HG03565 (cell line): ENCODE data around the gene IPCEF1.
"Not testable (repeated sequence)": the region's sequence is repeated elsewhere in the genome, so short reads cannot be mapped to it uniquely, and the experiment has no call there.

Source experiments
- ATAC-seq: cut with Tn5 transposase; IDR thresholded peaks from one replicate; pipeline ENCODE4 v1.9.1; 2021; ENCODE audit warnings: mild to moderate bottlenecking, moderate library complexity; ENCODE audit not compliant: unreplicated experiment

Gene IPCEF1

GRCh38 chr6:154341336-154341735, 15.3 kb downstream of the IPCEF1 start:
- no peak for ATAC-seq

GRCh38 chr6:154337406-154338005, 19.1 kb downstream of the IPCEF1 start:
- no peak for ATAC-seq

GRCh38 chr6:154334147-154334546, 22.5 kb downstream of the IPCEF1 start:
- ATAC-seq: not testable (repeated sequence)

GRCh38 chr6:154331750-154332149, 24.9 kb downstream of the IPCEF1 start:
- ATAC-seq: no peak

GRCh38 chr6:154329350-154330170, 27.0 kb downstream of the IPCEF1 start:
- no peak for ATAC-seq

- ATAC-seq: not testable (repeated sequence)
Observed at GRCh38 chr6:154327313-154327712, 29.3 kb downstream of the IPCEF1 start.

GRCh38 chr6:154325142-154325541, 31.5 kb downstream of the IPCEF1 start:
- no peak for ATAC-seq

GRCh38 chr6:154320181-154320580, 36.4 kb downstream of the IPCEF1 start:
- no peak for ATAC-seq

- ATAC-seq: no peak
Observed at GRCh38 chr6:154319231-154319858, 37.3 kb downstream of the IPCEF1 start.

GRCh38 chr6:154318721-154319120, 37.9 kb downstream of the IPCEF1 start:
- no peak for ATAC-seq

GRCh38 chr6:154316131-154316530, 40.5 kb downstream of the IPCEF1 start:
- ATAC-seq: no peak

- ATAC-seq: no peak
Observed at GRCh38 chr6:154314084-154314483, 42.5 kb downstream of the IPCEF1 start.

- ATAC-seq: no peak
Observed at GRCh38 chr6:154308986-154309385, 47.6 kb downstream of the IPCEF1 start.

GRCh38 chr6:154307696-154308425, 48.7 kb downstream of the IPCEF1 start:
- no peak for ATAC-seq

GRCh38 chr6:154307147-154307546, 49.5 kb downstream of the IPCEF1 start:
- ATAC-seq: not testable (repeated sequence)

- peak; percentile 37 for ATAC-seq
Observed at GRCh38 chr6:154306696-154307095, 49.9 kb downstream of the IPCEF1 start.

GRCh38 chr6:154304191-154304590, 52.4 kb downstream of the IPCEF1 start:
- no peak for ATAC-seq

GRCh38 chr6:154303642-154304041, 53.0 kb downstream of the IPCEF1 start:
- ATAC-seq: not testable (repeated sequence)

- peak; percentile 93 for ATAC-seq
Observed at GRCh38 chr6:154301839-154302752, 54.5 kb downstream of the IPCEF1 start.

- ATAC-seq: no peak
Observed at GRCh38 chr6:154301086-154301625, 55.4 kb downstream of the IPCEF1 start.
